Upper lobe of left lung (tissue), 4 donors: Measurements from ENCODE around the gene ACTN4.

Experiments used
- CTCF ChIP-seq, 6 experiments: fragments of 450-650 bp in 4 of 6; fragments of 200-600 bp in 2 of 6; sonication (generic) in 2 of 6; IDR thresholded peaks; one replicate each; pipeline ENCODE4 v1.5.1; 2016 to 2019; ENCODE audit warnings: antibody characterized with exemption in 6 of 6
- EP300 ChIP-seq, 4 donors: sonication (generic); formaldehyde crosslinking; IDR thresholded peaks; one replicate each; pipeline ENCODE4 v1.5.1; 2017; ENCODE audit warnings: antibody characterized with exemption in 4 of 4, control low read depth in 2 of 4
- POLR2A ChIP-seq, 4 donors: fragments of 450-650 bp; IDR thresholded peaks; one replicate each; pipeline ENCODE4 v1.5.1; 2016 to 2017; ENCODE audit warnings: antibody characterized with exemption in 4 of 4, mild to moderate bottlenecking in 2 of 4

- TF ChIP-seq POLR2A (IDR thresholded peaks at IDR 0.05): no peak
- no peak for TF ChIP-seq CTCF (IDR thresholded peaks at IDR 0.05)
- TF ChIP-seq EP300 (IDR thresholded peaks at IDR 0.05): no peak
These were observed 31.2 kb upstream of the ACTN4 start for GRCh38 chr19:38616265-38616664.
